ENCODE results near the gene HSFX1.

HSFX1 gene

GRCh38 chrX:149804102-149804501, 30.2 kb downstream of the HSFX1 start:
- in situ Hi-C loops (cut with MboI; ENCODE audit: low sequenced_read_pairs): no loop called here

- in situ Hi-C loops (cut with MboI; ENCODE audit: low sequenced_read_pairs): no loop called here
These were observed 34.0 kb downstream of the HSFX1 start for GRCh38 chrX:149807747-149808458.

GRCh38 chrX:149818652-149819051, 44.8 kb downstream of the HSFX1 start:
- in situ Hi-C loops (cut with MboI; ENCODE audit: low sequenced_read_pairs): no loop called here

- in situ Hi-C loops (cut with MboI; ENCODE audit: low sequenced_read_pairs): no loop called here
These were observed 45.5 kb downstream of the HSFX1 start for GRCh38 chrX:149819371-149819770.

GRCh38 chrX:149825424-149825823, 51.6 kb downstream of the HSFX1 start:
- in situ Hi-C loops (cut with MboI; ENCODE audit: low sequenced_read_pairs): no loop called here

All from HL-60/S4 treated with retinoic acid at 250 ng/mL for 4 days and 3 days (cell line).